Measurements from ENCODE around the gene ZNF32.

Gene ZNF32

GRCh38 chr10:43674553-43675210, 26.0 kb upstream of the ZNF32 start:
- no peak for TF ChIP-seq POLR2AphosphoS5 (IDR thresholded peaks at IDR 0.05; ENCODE audit: borderline replicate concordance, low read depth, low read length)
- no peak for TF ChIP-seq FOXP2 (optimal IDR thresholded peaks at IDR 0.05; ENCODE audit: control extremely low read depth, extremely low read length, insufficient read depth)
- no peak for TF ChIP-seq EZH2 (IDR thresholded peaks at IDR 0.05)
- no peaks in the 10 kb centered on the region for H3K36me3 ChIP-seq (ENCODE audit: insufficient read depth, low read length)
- no peaks in the 10 kb centered on the region for H3K9me3 ChIP-seq (ENCODE audit: low read depth, low read length)
- no peak for DNase-seq (ENCODE audit: low read depth, low spot score)
- no peak overlapping the region for H3K9ac ChIP-seq (ENCODE audit: insufficient read length)
- H3K4me3 ChIP-seq = no peak overlapping the region
- H3K27ac ChIP-seq = no peak overlapping the region

GRCh38 chr10:43673471-43673870, 24.8 kb upstream of the ZNF32 start:
- Histone ChIP-seq H3K27ac (no peak overlapping the region), H3K9me3 (ENCODE audit: low read depth, low read length) (no peaks in the 10 kb centered on the region), H3K4me3 (no peak overlapping the region), H3K9ac (ENCODE audit: insufficient read length) (no peak overlapping the region), H3K36me3 (ENCODE audit: insufficient read depth, low read length) (no peaks in the 10 kb centered on the region)
- no peak for TF ChIP-seq EZH2 (IDR thresholded peaks at IDR 0.05)
- TF ChIP-seq FOXP2 (optimal IDR thresholded peaks at IDR 0.05; ENCODE audit: control extremely low read depth, extremely low read length, insufficient read depth) = no peak
- no peak for TF ChIP-seq POLR2AphosphoS5 (IDR thresholded peaks at IDR 0.05; ENCODE audit: borderline replicate concordance, low read depth, low read length)
- DNase-seq (ENCODE audit: low read depth, low spot score) = no peak

GRCh38 chr10:43671659-43672531, 23.2 kb upstream of the ZNF32 start:
- TF ChIP-seq FOXP2 (optimal IDR thresholded peaks at IDR 0.05; ENCODE audit: control extremely low read depth, extremely low read length, insufficient read depth) (no peak), EZH2 (IDR thresholded peaks at IDR 0.05) (no peak), POLR2AphosphoS5 (IDR thresholded peaks at IDR 0.05; ENCODE audit: borderline replicate concordance, low read depth, low read length) (no peak)
- no peak overlapping the region for H3K4me3 ChIP-seq
- no peak overlapping the region for H3K9ac ChIP-seq (ENCODE audit: insufficient read length)
- no peaks in the 10 kb centered on the region for H3K36me3 ChIP-seq (ENCODE audit: insufficient read depth, low read length)
- no peaks in the 10 kb centered on the region for H3K9me3 ChIP-seq (ENCODE audit: low read depth, low read length)
- H3K27ac ChIP-seq = no peak overlapping the region
- no peak for DNase-seq (ENCODE audit: low read depth, low spot score)

- Histone ChIP-seq H3K27ac (no peak overlapping the region), H3K36me3 (ENCODE audit: insufficient read depth, low read length) (no peaks in the 10 kb centered on the region), H3K9ac (ENCODE audit: insufficient read length) (no peak overlapping the region), H3K4me3 (no peak overlapping the region), H3K9me3 (ENCODE audit: low read depth, low read length) (no peaks in the 10 kb centered on the region)
- no peak for DNase-seq (ENCODE audit: low read depth, low spot score)
- no peak for TF ChIP-seq FOXP2 (optimal IDR thresholded peaks at IDR 0.05; ENCODE audit: control extremely low read depth, extremely low read length, insufficient read depth)
- no peak for TF ChIP-seq EZH2 (IDR thresholded peaks at IDR 0.05)
- no peak for TF ChIP-seq POLR2AphosphoS5 (IDR thresholded peaks at IDR 0.05; ENCODE audit: borderline replicate concordance, low read depth, low read length)
These were observed 20.7 kb upstream of the ZNF32 start for GRCh38 chr10:43669386-43669785.

GRCh38 chr10:43667761-43668386, 19.2 kb upstream of the ZNF32 start:
- no peak for TF ChIP-seq EZH2 (IDR thresholded peaks at IDR 0.05)
- no peak for TF ChIP-seq FOXP2 (optimal IDR thresholded peaks at IDR 0.05; ENCODE audit: control extremely low read depth, extremely low read length, insufficient read depth)
- TF ChIP-seq POLR2AphosphoS5 (IDR thresholded peaks at IDR 0.05; ENCODE audit: borderline replicate concordance, low read depth, low read length) = no peak

GRCh38 chr10:43667317-43667731, 18.6 kb upstream of the ZNF32 start:
- DNase-seq (ENCODE audit: low read depth, low spot score) = no peak
- Histone ChIP-seq H3K36me3 (ENCODE audit: insufficient read depth, low read length) (no peaks in the 10 kb centered on the region), H3K4me3 (no peak overlapping the region), H3K9ac (ENCODE audit: insufficient read length) (no peak overlapping the region), H3K9me3 (ENCODE audit: low read depth, low read length) (no peaks in the 10 kb centered on the region), H3K27ac (no peak overlapping the region)
- no peak for TF ChIP-seq EZH2 (IDR thresholded peaks at IDR 0.05)
- TF ChIP-seq FOXP2 (optimal IDR thresholded peaks at IDR 0.05; ENCODE audit: control extremely low read depth, extremely low read length, insufficient read depth) = no peak
- TF ChIP-seq POLR2AphosphoS5 (IDR thresholded peaks at IDR 0.05; ENCODE audit: borderline replicate concordance, low read depth, low read length) = no peak

More at GRCh38 chr10:43667761-43668386, 19.2 kb upstream of the ZNF32 start:
- no peaks in the 10 kb centered on the region for H3K36me3 ChIP-seq (ENCODE audit: insufficient read depth, low read length)
- H3K27ac ChIP-seq = no peak overlapping the region
- H3K9ac ChIP-seq (ENCODE audit: insufficient read length) = no peak overlapping the region
- H3K9me3 ChIP-seq (ENCODE audit: low read depth, low read length) = no peaks in the 10 kb centered on the region
- no peak overlapping the region for H3K4me3 ChIP-seq
- DNase-seq (ENCODE audit: low read depth, low spot score) = no peak

- Histone ChIP-seq H3K4me3 (no peak overlapping the region), H3K9me3 (ENCODE audit: low read depth, low read length) (no peaks in the 10 kb centered on the region)
- TF ChIP-seq POLR2AphosphoS5 (IDR thresholded peaks at IDR 0.05; ENCODE audit: borderline replicate concordance, low read depth, low read length) = no peak
These were observed 17.9 kb upstream of the ZNF32 start for GRCh38 chr10:43666552-43666951.

GRCh38 chr10:43665054-43665453, 16.4 kb upstream of the ZNF32 start:
- Histone ChIP-seq H3K9ac (ENCODE audit: insufficient read length) (no peak overlapping the region), H3K9me3 (ENCODE audit: low read depth, low read length) (no peaks in the 10 kb centered on the region), H3K36me3 (ENCODE audit: insufficient read depth, low read length) (no peaks in the 10 kb centered on the region), H3K4me3 (no peak overlapping the region), H3K27ac (no peak overlapping the region)
- TF ChIP-seq POLR2AphosphoS5 (IDR thresholded peaks at IDR 0.05; ENCODE audit: borderline replicate concordance, low read depth, low read length) = no peak
- no peak for DNase-seq (ENCODE audit: low read depth, low spot score)

More at GRCh38 chr10:43666552-43666951, 17.9 kb upstream of the ZNF32 start:
- no peak for DNase-seq (ENCODE audit: low read depth, low spot score)
- Histone ChIP-seq H3K9ac (ENCODE audit: insufficient read length) (no peak overlapping the region), H3K36me3 (ENCODE audit: insufficient read depth, low read length) (no peaks in the 10 kb centered on the region), H3K27ac (no peak overlapping the region)
